Naive thymus-derived CD8-positive, alpha-beta T cell (primary cell): ENCODE measurements around the gene MCCC1. TPM values are rescaled to one million over a fixed set of nuclear protein-coding genes. Genes with fewer than 3 reads are reported as not detected.
A peak's percentile ranks its signal among the peaks of the same experiment; 100 is the strongest.
"Not testable (repeated sequence)": the region's sequence is repeated elsewhere in the genome, so short reads cannot be mapped to it uniquely, and the experiment has no call there.

ENCODE experiments used
- ATAC-seq, 2 donors: fragments of 150-1000 bp; cut with Tn5 transposase in 1 of 2; sonication (Bioruptor Pico), chemical (Tn5 transposase) in 1 of 2; 1 replicate in 1 of 2; 2 replicates in 1 of 2; pipeline ENCODE4 v1.10.0; 2021; ENCODE audit warnings: mild to moderate bottlenecking in 2 of 2, moderate library complexity in 2 of 2
- POLR2A ChIA-PET: fragments of 350-600 bp; sonication (Branson Sonifier 250); formaldehyde crosslinking; loops from one replicate; lab custom pipeline; 2021; ENCODE audit warnings: antibody characterized with exemption; lab: Charles Lee
- DNase-seq, 10 donors: peaks; one replicate each; pipeline versions ENCODE4 v3.0.0 to v3.0.0-alpha.2; 2020 to 2022
- H3K27ac Mint-ChIP-seq, 10 donors: one replicate each; pipeline ENCODE4 v1.8.0; 2020 to 2022; ENCODE audit warnings: mild to moderate bottlenecking in 10 of 10, mixed read lengths in 10 of 10, moderate library complexity in 4 of 10, inconsistent platforms in 1 of 10
- H3K27me3 Mint-ChIP-seq, 5 donors: one replicate each; pipeline ENCODE4 v1.8.0; 2021 to 2022; ENCODE audit warnings: mixed read lengths in 5 of 5
- H3K36me3 Mint-ChIP-seq, 3 donors: one replicate each; pipeline ENCODE4 v1.8.0; 2020 to 2022; ENCODE audit warnings: mixed read lengths in 3 of 3, mild to moderate bottlenecking in 2 of 3, inconsistent platforms in 1 of 3
- H3K4me1 Mint-ChIP-seq, 4 donors: one replicate each; pipeline ENCODE4 v1.8.0; 2021 to 2022; ENCODE audit warnings: mixed read lengths in 4 of 4
- H3K4me3 Mint-ChIP-seq, 10 donors: one replicate each; pipeline ENCODE4 v1.8.0; 2020 to 2022; ENCODE audit warnings: mild to moderate bottlenecking in 10 of 10, mixed read lengths in 10 of 10, moderate library complexity in 6 of 10, inconsistent platforms in 1 of 10
- H3K9me3 Mint-ChIP-seq, 9 donors: one replicate each; pipeline ENCODE4 v1.8.0; 2020 to 2022; ENCODE audit warnings: mixed read lengths in 9 of 9, mild to moderate bottlenecking in 3 of 9, inconsistent platforms in 1 of 9, moderate library complexity in 1 of 9
- polyA plus RNA-seq, 3 donors: library from polyadenylated mRNA; unstranded; fragments of 300-500 nt; fragmentation: Illumina TruSeq; gene quantifications; one replicate each; pipeline ENCODE4 v1.2.3, GENCODE V29; 2021
- total RNA-seq, 8 experiments: library from RNA in 2 of 8; stranded (reverse) in 2 of 8; gene quantifications; one replicate each; pipeline ENCODE4 v1.2.3 and lab custom pipeline; 2021 to 2026

The MCCC1 gene
- total and polyA plus RNA-seq, 5 experiments from 2014 or later = 24.8 to 36.7 (median 33.2) TPM

- Mint-ChIP-seq H3K4me3 (no peak overlapping the region), H3K36me3 (peaks cover 0 to 2% (median 0%) of the 10 kb centered on the region in 3 donors), H3K27me3 (peaks cover 2 to 16% (median 7%) of the 10 kb centered on the region in 5 donors), H3K9me3 (no peaks in the 10 kb centered on the region), H3K4me1 (peaks cover 4 to 14% (median 8%) of the 10 kb centered on the region in 4 donors), H3K27ac (no peak overlapping the region)
- POLR2A ChIA-PET = no interaction called here
- DNase-seq (no peak), ATAC-seq (no peak)
These were observed 21.4 kb upstream of the MCCC1 start for GRCh38 chr3:183120538-183121215.

GRCh38 chr3:183117056-183117455, 17.8 kb upstream of the MCCC1 start:
- Mint-ChIP-seq H3K4me3 (peak overlapping the region in 7 of 10 donors; percentile 16 to 86 (median 39)), H3K36me3 (peaks cover 0 to 4% (median 0%) of the 10 kb centered on the region in 3 donors), H3K9me3 (peaks cover 0 to 2% (median 0%) of the 10 kb centered on the region in 9 donors), H3K27ac (no peak overlapping the region), H3K4me1 (peaks cover 4 to 31% (median 8%) of the 10 kb centered on the region in 4 donors), H3K27me3 (peaks cover 2 to 16% (median 11%) of the 10 kb centered on the region in 5 donors)
- ATAC-seq (no peak), DNase-seq (no peak)
- POLR2A ChIA-PET = no interaction called here

- peak; percentile 92 to 96 for ATAC-seq
- H3K4me1 Mint-ChIP-seq = peaks cover 4 to 31% (median 8%) of the 10 kb centered on the region in 4 donors
- POLR2A ChIA-PET = no interaction called here
These were observed 16.8 kb upstream of the MCCC1 start for GRCh38 chr3:183116025-183116614.

GRCh38 chr3:183114384-183115178, 15.3 kb upstream of the MCCC1 start:
- Mint-ChIP-seq H3K36me3 (peaks cover 0 to 6% (median 0%) of the 10 kb centered on the region in 3 donors), H3K4me3 (peak overlapping the region in 1 of 10 donors; percentile 2), H3K9me3 (peaks cover 0 to 13% (median 2%) of the 10 kb centered on the region in 9 donors), H3K27ac (no peak overlapping the region), H3K27me3 (peaks cover 2 to 16% (median 11%) of the 10 kb centered on the region in 5 donors), H3K4me1 (peaks cover 4 to 31% (median 8%) of the 10 kb centered on the region in 4 donors)
- ATAC-seq = no peak
- POLR2A ChIA-PET = no interaction called here
- DNase-seq = no peak

More at GRCh38 chr3:183116025-183116614, 16.8 kb upstream of the MCCC1 start:
- Mint-ChIP-seq H3K9me3 (peaks cover 0 to 3% (median 0%) of the 10 kb centered on the region in 9 donors), H3K4me3 (peak overlapping the region; percentile 62 to 86 (median 78)), H3K27ac (peak overlapping the region in 5 of 10 donors; percentile 7 to 86 (median 47)), H3K27me3 (peaks cover 2 to 16% (median 11%) of the 10 kb centered on the region in 5 donors), H3K36me3 (peaks cover 0 to 6% (median 0%) of the 10 kb centered on the region in 3 donors)
- peak in 9 of 10 donors; percentile 29 to 85 (median 57) for DNase-seq

GRCh38 chr3:183109847-183110246, 10.6 kb upstream of the MCCC1 start:
- peaks cover 0 to 18% (median 0%) of the 10 kb centered on the region in 4 donors for H3K4me1 Mint-ChIP-seq
- POLR2A ChIA-PET, DNase-seq, H3K27me3 Mint-ChIP-seq, H3K27ac Mint-ChIP-seq, H3K4me3 Mint-ChIP-seq, H3K36me3 Mint-ChIP-seq, ATAC-seq: not testable (repeated sequence)
- peaks cover 0 to 16% (median 2%) of the 10 kb centered on the region in 9 donors for H3K9me3 Mint-ChIP-seq

- POLR2A ChIA-PET = no interaction called here
- ATAC-seq = no peak
These were observed 9.2 kb upstream of the MCCC1 start for GRCh38 chr3:183108470-183108869.

GRCh38 chr3:183108001-183108449, 8.7 kb upstream of the MCCC1 start:
- no peaks in the 10 kb centered on the region for H3K27me3 Mint-ChIP-seq
- ATAC-seq (no peak), DNase-seq (no peak)
- H3K27ac Mint-ChIP-seq = no peak overlapping the region
- H3K4me3 Mint-ChIP-seq = no peak overlapping the region
- H3K9me3 Mint-ChIP-seq = peaks cover 0 to 16% (median 2%) of the 10 kb centered on the region in 9 donors
- H3K4me1 Mint-ChIP-seq = peaks cover 0 to 8% (median 0%) of the 10 kb centered on the region in 4 donors
- POLR2A ChIA-PET = no interaction called here
- peaks cover 0 to 6% (median 0%) of the 10 kb centered on the region in 3 donors for H3K36me3 Mint-ChIP-seq

More at GRCh38 chr3:183108470-183108869, 9.2 kb upstream of the MCCC1 start:
- H3K27me3 Mint-ChIP-seq = no peaks in the 10 kb centered on the region
- no peak overlapping the region for H3K27ac Mint-ChIP-seq
- no peak overlapping the region for H3K4me3 Mint-ChIP-seq
- H3K9me3 Mint-ChIP-seq = peaks cover 0 to 16% (median 2%) of the 10 kb centered on the region in 9 donors
- DNase-seq = no peak
- peaks cover 0 to 8% (median 0%) of the 10 kb centered on the region in 4 donors for H3K4me1 Mint-ChIP-seq
- peaks cover 0 to 6% (median 0%) of the 10 kb centered on the region in 3 donors for H3K36me3 Mint-ChIP-seq

- peaks cover 0 to 16% (median 2%) of the 10 kb centered on the region in 9 donors for H3K9me3 Mint-ChIP-seq
- POLR2A ChIA-PET, H3K4me3 Mint-ChIP-seq, H3K36me3 Mint-ChIP-seq, ATAC-seq, H3K27me3 Mint-ChIP-seq, H3K27ac Mint-ChIP-seq, DNase-seq, H3K4me1 Mint-ChIP-seq: not testable (repeated sequence)
These were observed 8.1 kb upstream of the MCCC1 start for GRCh38 chr3:183107372-183107771.

GRCh38 chr3:183106635-183107034, 7.3 kb upstream of the MCCC1 start:
- Mint-ChIP-seq H3K36me3 (no peaks in the 10 kb centered on the region), H3K27ac (no peak overlapping the region), H3K9me3 (peaks cover 0 to 16% (median 2%) of the 10 kb centered on the region in 9 donors), H3K4me1 (peaks cover 0 to 8% (median 0%) of the 10 kb centered on the region in 4 donors), H3K4me3 (no peak overlapping the region), H3K27me3 (no peaks in the 10 kb centered on the region)
- POLR2A ChIA-PET = no interaction called here
- DNase-seq = no peak
- ATAC-seq = no peak

- H3K36me3 Mint-ChIP-seq, H3K9me3 Mint-ChIP-seq, DNase-seq, POLR2A ChIA-PET, H3K4me3 Mint-ChIP-seq, ATAC-seq, H3K27ac Mint-ChIP-seq, H3K27me3 Mint-ChIP-seq: not testable (repeated sequence)
- peaks cover 7 to 22% (median 14%) of the 10 kb centered on the region in 4 donors for H3K4me1 Mint-ChIP-seq
These were observed 4.7 kb upstream of the MCCC1 start for GRCh38 chr3:183103950-183104349.

GRCh38 chr3:183101040-183101439, 1.7 kb upstream of the MCCC1 start:
- peak overlapping the region in 1 of 10 donors; percentile 27 for H3K4me3 Mint-ChIP-seq
- H3K27me3 Mint-ChIP-seq, H3K36me3 Mint-ChIP-seq, ATAC-seq, DNase-seq, H3K9me3 Mint-ChIP-seq, POLR2A ChIA-PET: not testable (repeated sequence)
- peak overlapping the region in 2 of 10 donors; percentile 40 to 59 for H3K27ac Mint-ChIP-seq
- H3K4me1 Mint-ChIP-seq = peaks cover 18 to 41% (median 36%) of the 10 kb centered on the region in 4 donors

GRCh38 chr3:183100376-183100775, 1.1 kb upstream of the MCCC1 start:
- Mint-ChIP-seq H3K27me3 (no peaks in the 10 kb centered on the region), H3K36me3 (peaks cover 0 to 5% (median 4%) of the 10 kb centered on the region in 3 donors), H3K9me3 (no peaks in the 10 kb centered on the region), H3K4me3 (peak overlapping the region in 9 of 10 donors; percentile 22 to 58 (median 40)), H3K4me1 (peaks cover 18 to 41% (median 36%) of the 10 kb centered on the region in 4 donors), H3K27ac (peak overlapping the region; percentile 42 to 99 (median 97))
- no peak for ATAC-seq
- POLR2A ChIA-PET = no interaction called here
- DNase-seq = no peak
